Gastroesophageal sphincter (tissue), 3 donors: ENCODE measurements around the gene OR4D5.

Experiments
- CTCF ChIP-seq, 4 experiments: fragments of 200-600 bp in 2 of 4; fragments of 450-650 bp in 2 of 4; sonication (generic) in 1 of 4; IDR thresholded peaks; one replicate each; pipeline ENCODE4 v1.5.1; 2017 to 2019; ENCODE audit warnings: antibody characterized with exemption in 4 of 4, mild to moderate bottlenecking in 2 of 4, moderate library complexity in 2 of 4
- EP300 ChIP-seq: sonication (generic); formaldehyde crosslinking; IDR thresholded peaks from one replicate; pipeline ENCODE4 v1.6.1; 2017; ENCODE audit warnings: antibody characterized with exemption, mild to moderate bottlenecking
- POLR2A ChIP-seq, 2 donors: fragments of 450-650 bp; IDR thresholded peaks; one replicate each; pipeline ENCODE4 v1.6.1; 2017; ENCODE audit warnings: antibody characterized with exemption in 2 of 2, mild to moderate bottlenecking in 2 of 2, moderate library complexity in 1 of 2
- POLR2AphosphoS5 ChIP-seq: sonication (generic); formaldehyde crosslinking; IDR thresholded peaks from one replicate; pipeline ENCODE4 v1.6.1; 2017; ENCODE audit warnings: antibody characterized with exemption

GRCh38 chr11:123977731-123978347, 38.4 kb downstream of the OR4D5 start, which contains the start of gene OR10S1:
- TF ChIP-seq POLR2AphosphoS5 (no peak), CTCF (IDR thresholded peaks at IDR 0.05) (no peak), POLR2A (IDR thresholded peaks at IDR 0.05) (no peak), EP300 (no peak)
